GM12872 (cell line): ENCODE data around the gene GAMT.

Source experiments
- TF ChIP-seq, protein P1 (sequence below): IDR thresholded peaks from 3 replicates; pipeline ENCODE4 v1.5.1; 2011; ENCODE audit warnings: low read depth, mild to moderate bottlenecking, low read length, moderate library complexity; ENCODE audit not compliant: insufficient read depth

GAMT gene

DNA sequence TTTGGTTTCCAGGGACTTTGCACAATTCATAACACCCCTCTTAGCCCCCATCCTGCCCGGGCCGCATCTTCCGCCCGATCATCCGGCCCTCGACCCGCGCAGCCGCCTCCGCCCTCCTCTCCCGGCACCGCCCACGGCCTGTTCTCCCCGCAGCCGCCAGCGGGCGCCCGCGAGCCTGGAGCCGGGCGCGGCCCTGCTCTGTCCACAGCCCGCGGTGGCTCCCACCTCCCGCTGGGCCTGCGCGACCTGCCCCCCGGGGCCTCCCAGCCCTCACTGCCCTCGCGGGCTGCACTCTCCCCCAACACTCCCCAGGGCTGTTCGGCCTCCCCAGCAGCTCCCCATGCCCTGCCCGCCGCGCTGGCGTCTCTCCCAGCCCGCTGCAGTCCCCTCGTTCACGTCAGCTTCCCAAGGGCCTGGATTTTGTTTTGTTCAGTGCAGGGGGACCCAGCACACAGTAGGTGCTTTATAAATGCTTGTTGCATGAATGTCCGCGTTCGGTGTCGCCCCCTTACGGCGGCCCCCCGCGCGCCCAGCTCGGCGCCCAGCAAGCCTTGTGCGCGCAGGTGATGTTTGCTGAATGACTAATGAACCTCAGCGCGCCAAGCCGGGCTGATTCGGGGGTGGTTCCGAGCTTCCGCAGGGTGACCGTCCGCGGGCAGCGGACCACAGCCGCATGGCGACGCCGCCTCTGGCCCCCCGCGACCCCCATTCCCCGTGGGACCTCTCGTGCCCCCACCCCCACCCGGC is 44.0 kb upstream of the GAMT start:
- TF ChIP-seq, protein P1, sequence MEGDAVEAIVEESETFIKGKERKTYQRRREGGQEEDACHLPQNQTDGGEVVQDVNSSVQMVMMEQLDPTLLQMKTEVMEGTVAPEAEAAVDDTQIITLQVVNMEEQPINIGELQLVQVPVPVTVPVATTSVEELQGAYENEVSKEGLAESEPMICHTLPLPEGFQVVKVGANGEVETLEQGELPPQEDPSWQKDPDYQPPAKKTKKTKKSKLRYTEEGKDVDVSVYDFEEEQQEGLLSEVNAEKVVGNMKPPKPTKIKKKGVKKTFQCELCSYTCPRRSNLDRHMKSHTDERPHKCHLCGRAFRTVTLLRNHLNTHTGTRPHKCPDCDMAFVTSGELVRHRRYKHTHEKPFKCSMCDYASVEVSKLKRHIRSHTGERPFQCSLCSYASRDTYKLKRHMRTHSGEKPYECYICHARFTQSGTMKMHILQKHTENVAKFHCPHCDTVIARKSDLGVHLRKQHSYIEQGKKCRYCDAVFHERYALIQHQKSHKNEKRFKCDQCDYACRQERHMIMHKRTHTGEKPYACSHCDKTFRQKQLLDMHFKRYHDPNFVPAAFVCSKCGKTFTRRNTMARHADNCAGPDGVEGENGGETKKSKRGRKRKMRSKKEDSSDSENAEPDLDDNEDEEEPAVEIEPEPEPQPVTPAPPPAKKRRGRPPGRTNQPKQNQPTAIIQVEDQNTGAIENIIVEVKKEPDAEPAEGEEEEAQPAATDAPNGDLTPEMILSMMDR, result peak; percentile 86

DNA sequence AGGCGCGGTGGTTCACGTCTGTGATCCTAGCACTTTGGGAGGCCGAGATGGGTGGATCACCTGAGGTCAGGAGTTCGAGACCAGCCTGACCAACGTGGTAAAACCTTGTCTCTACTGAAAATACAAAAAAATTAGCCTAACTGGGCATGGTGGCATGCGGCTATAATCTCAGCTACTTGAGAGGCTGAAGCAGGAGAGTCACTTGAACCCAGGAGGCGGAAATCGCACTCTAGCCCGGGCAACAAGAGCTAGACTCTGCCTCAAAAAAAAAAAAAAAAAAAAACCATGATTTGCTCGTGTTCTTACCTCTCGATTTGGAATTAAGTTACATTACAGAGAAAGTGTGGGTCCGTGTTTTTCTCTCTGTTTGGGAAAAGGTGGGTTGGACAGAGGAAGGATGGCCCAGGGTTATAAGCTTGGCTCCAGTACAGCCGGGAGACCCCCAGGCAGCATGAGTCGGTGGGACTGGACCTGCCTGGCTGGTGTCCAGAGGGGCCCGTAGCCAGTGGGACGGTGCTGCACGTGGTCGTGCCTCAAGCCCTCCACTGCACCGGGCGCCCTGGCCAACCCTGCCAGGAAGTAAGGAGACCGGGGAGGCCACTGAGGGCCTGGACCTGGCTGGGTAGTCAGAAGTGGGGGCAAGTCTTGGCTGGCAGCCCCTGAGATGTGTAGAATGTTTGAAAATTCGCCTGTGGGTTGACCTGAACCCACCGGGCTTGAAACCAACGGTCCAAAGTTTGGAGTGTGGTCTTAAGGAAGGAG is 40.5 kb upstream of the GAMT start:
- TF ChIP-seq, protein P1, result no peak

DNA sequence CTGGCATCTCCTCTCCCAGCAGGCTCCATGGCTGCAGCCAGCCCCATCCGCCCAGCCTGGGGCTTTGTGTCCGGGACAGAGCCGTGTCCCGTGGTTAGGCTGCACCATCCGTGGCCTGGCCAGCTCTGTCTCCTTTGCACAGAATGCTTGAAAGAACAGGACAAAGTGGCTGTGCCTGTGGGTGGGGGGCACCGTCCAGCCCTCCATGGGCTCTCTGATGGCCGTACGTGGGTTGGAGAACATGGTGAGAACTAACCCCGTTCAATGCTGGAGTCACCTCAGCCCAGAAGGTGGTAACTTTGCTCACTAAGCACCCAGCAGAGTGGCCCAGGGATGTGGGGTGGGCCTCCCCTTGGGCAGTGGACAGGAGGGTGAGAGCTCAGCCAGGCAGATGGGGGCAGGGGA is 39.7 kb upstream of the GAMT start:
- TF ChIP-seq, protein P1, result no peak

DNA sequence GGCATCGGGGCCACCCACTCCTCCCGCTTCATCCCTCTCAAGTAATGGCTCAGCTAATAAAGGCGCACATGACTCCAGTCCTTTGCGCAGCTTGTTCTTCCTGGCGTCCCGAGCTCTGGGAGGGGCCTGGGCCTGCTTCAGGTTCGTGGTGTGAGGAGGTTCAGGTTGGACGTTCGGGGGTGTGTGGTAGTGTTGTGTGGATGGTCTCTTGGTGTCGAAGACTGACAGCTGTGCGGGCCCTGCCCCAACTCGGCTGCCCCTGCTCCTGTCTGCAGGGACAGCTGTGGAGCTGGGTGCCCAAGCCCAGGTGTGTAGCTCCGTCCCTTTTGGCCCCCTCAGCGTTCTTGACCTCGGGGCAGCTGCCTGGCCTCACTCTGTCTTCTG is 39.1 kb upstream of the GAMT start:
- TF ChIP-seq, protein P1, result no peak

DNA sequence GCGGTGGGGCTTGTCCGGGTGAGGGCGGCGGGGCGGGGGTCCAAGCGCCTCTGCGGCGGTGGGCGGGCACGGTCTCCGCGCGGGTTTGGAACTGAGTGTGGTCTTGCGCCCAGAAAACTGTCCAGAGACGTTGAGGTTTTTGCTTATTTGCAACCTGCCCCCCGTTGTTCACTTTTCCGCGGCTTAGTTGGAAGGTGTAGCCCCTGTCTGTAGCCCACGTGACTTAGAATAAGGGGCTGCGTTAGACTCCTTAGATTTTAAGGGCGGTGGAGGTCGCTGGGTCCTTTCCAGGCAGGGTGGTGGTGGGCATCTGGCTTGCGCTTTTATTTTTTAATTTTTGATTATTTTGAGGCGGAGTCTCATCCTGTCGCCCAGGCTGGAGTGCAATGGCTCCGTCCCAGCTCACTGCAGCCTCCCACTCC is 37.6 kb upstream of the GAMT start:
- TF ChIP-seq, protein P1, result no peak

DNA sequence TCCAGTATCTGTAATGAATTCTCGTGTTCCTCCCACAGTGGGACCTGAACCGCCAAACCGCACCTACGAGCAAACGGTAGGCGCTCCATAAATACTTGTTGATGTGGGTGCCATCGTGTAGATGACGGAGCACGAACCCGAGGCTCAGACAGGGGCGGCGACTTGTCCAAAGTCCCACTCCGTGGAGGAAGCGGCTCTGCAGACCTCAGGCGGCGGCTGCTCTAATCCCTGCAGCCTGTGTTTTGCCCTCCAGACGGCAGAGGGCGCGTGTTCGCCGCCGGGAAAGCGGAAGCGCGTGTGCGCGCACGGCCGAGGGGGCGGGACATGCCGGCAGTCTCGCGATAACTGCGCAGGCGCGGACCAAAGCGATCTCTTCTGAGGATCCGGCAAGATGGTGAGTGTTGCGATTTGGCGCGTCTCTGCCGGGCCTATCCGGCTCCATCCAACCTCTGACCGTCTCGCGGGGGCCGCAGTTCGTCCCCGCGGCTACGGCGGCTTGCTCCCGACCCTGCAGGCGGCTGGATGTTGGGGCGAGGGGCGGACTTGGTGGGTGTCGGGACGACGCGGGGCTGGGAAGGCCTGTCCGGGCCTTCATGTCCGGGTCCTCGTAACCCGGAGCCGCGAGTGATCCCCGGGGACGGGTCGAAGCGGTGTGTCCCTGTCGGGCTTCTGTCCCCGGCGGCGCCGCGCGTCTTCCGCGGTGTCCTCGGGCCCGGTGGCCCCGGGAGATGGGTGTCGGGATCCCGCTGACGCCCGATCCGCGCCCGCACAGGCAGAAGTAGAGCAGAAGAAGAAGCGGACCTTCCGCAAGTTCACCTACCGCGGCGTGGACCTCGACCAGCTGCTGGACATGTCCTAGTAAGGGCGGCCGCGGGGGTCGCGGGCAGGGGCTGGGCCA is 36.9 kb upstream of the GAMT start, which contains the start of gene RPS15:
TSS of gene RPS15 (plus strand) at position 362 of the 898 bp plus-strand sequence. CDS start at position 392, 30 bp downstream.
- TF ChIP-seq, protein P1, result peak; percentile 94

DNA sequence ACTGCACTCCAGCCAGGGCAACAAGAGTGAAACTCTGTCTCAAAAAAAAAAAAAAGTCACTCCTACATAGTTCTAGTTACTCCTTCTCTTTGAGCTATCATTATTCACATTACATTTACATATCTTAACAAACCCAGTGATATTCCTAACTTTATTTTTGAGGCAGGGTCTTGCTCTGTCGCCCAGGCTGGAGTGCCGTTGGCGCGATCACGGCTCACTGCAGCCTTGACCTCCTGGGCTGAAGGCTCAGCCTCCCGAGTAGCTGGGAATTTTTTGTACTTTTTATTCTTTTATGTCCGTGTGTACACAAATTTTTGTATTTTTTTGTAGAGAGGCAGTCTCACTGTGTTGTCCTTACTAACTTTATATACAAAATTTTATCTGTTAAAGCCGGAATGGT is 36.3 kb upstream of the GAMT start:
- TF ChIP-seq, protein P1, result no peak
